Endodermal cell (in vitro differentiated cells): Measurements from ENCODE around the gene NDUFB7. TPM values are rescaled to one million over a fixed set of nuclear protein-coding genes. Genes with fewer than 3 reads are reported as not detected.
"Not testable (repeated sequence)": the region's sequence is repeated elsewhere in the genome, so short reads cannot be mapped to it uniquely, and the experiment has no call there.

ENCODE experiments used
- DNase-seq: peaks from one replicate; pipeline ENCODE4 v3.0.0-alpha.2; 2017
- H3K27ac ChIP-seq: 2 replicates; pipeline ENCODE4 v1.5.1; 2013; ENCODE audit warnings: mild to moderate bottlenecking, low read depth, low read length, moderate library complexity
- H3K27me3 ChIP-seq: 2 replicates; pipeline ENCODE4 v1.6.1; 2013; ENCODE audit warnings: mild to moderate bottlenecking, low read length, moderate library complexity; ENCODE audit not compliant: insufficient read depth, control insufficient read depth, poor library complexity, severe bottlenecking
- H3K36me3 ChIP-seq: 2 replicates; pipeline ENCODE4 v1.7.0; 2013; ENCODE audit warnings: mild to moderate bottlenecking, low read length, moderate library complexity; ENCODE audit not compliant: control insufficient read depth, insufficient read depth
- H3K4me1 ChIP-seq: one replicate; pipeline ENCODE4 v1.7.0; 2013; ENCODE audit warnings: low read length; ENCODE audit not compliant: control insufficient read depth, insufficient read depth
- H3K4me3 ChIP-seq: 2 replicates; pipeline ENCODE4 v1.5.1; 2013; ENCODE audit warnings: mild to moderate bottlenecking, low read length, moderate library complexity
- H3K9ac ChIP-seq: 2 replicates; pipeline ENCODE4 v1.6.1; 2013; ENCODE audit warnings: mild to moderate bottlenecking, low read length, moderate library complexity; ENCODE audit not compliant: poor library complexity, severe bottlenecking; ENCODE audit errors: extremely low read depth
- H3K9me3 ChIP-seq: 2 replicates; pipeline ENCODE4 v1.6.1; 2013; ENCODE audit warnings: mild to moderate bottlenecking, low read length, moderate library complexity; ENCODE audit not compliant: control insufficient read depth
- H3K27ac Mint-ChIP-seq: 2 replicates; pipeline ENCODE4 v1.8.0; 2020; ENCODE audit warnings: mixed read lengths
- H3K27me3 Mint-ChIP-seq: 2 replicates; pipeline ENCODE4 v1.8.0; 2021; ENCODE audit warnings: mild to moderate bottlenecking, mixed read lengths; ENCODE audit not compliant: insufficient read depth
- H3K36me3 Mint-ChIP-seq: 2 replicates; pipeline ENCODE4 v1.8.0; 2020; ENCODE audit warnings: low read depth, mixed read lengths
- H3K4me1 Mint-ChIP-seq: 2 replicates; pipeline ENCODE4 v1.8.0; 2020; ENCODE audit warnings: mixed read lengths
- H3K4me3 Mint-ChIP-seq: 2 replicates; pipeline ENCODE4 v1.8.0; 2020; ENCODE audit warnings: mild to moderate bottlenecking, moderate library complexity, mixed read lengths
- H3K9me3 Mint-ChIP-seq: 2 replicates; pipeline ENCODE4 v1.8.0; 2020; ENCODE audit warnings: mild to moderate bottlenecking, mixed read lengths
- CTCF ChIP-seq: fragments of 200-600 bp; sonication (generic); conservative IDR thresholded peaks from 2 replicates; pipeline ENCODE4 v1.5.0; 2021; ENCODE audit warnings: antibody characterized with exemption, mild to moderate bottlenecking
- WGBS, 2 experiments: methylation state at CpG; one replicate each; pipeline versions ENCODE4 v1.1.5 to v1.1.7; 2013; ENCODE audit warnings: missing lambda C conversion rate in 2 of 2, mixed read lengths in 1 of 2; ENCODE audit not compliant: insufficient coverage in 1 of 2, insufficient read length in 1 of 2; 5-methylcytosine and 5-hydroxymethylcytosine counted together
- total RNA-seq, 2 donors: library from RNA; stranded (reverse); fragmentation: NEBNext Ultra II Directional in 1 of 2; extraction: Animal tissue kit (Norgen Biotek cat#: 25700) in 1 of 2; gene quantifications; 2 replicates in 1 of 2; 3 replicates in 1 of 2; pipeline ENCODE4 v1.2.1, GENCODE V29; 2021

The NDUFB7 gene
- total RNA-seq, 2 donors from 2014 or later = 127 to 141 TPM

DNA sequence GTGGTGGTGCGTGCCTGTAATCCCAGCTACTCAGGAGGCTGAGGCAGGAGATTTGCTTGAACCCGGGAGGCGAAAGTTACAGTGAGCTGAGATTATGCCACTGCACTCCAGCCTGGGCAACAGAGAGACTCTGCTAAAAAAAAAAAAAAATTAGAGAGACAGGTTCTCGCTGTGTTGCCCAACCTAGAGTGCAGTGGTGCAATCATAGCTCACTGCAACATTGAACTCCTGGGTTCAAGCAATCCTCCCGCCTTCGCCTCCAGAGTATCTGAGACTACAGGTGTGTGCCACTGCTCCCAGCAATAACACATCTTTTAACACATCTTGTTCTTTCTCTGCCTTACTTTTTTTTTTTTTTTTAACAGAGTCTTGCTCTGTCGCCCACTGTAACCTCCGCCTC lies 43.8 kb upstream of the NDUFB7 start:
- H3K9me3 ChIP-seq = peaks cover 27% of the 10 kb centered on the region
- H3K4me3 Mint-ChIP-seq = no peak overlapping the region
- H3K27me3 ChIP-seq = no peaks in the 10 kb centered on the region
- H3K4me1 Mint-ChIP-seq = no peaks in the 10 kb centered on the region
- no peak overlapping the region for H3K9ac ChIP-seq
- H3K36me3 ChIP-seq = no peaks in the 10 kb centered on the region
- DNase-seq = no peak
- no peak overlapping the region for H3K4me3 ChIP-seq
- H3K36me3 Mint-ChIP-seq = peaks cover 3% of the 10 kb centered on the region
- H3K4me1 ChIP-seq = no peaks in the 10 kb centered on the region
- TF ChIP-seq CTCF = no peak
- peaks cover 2% of the 10 kb centered on the region for H3K27me3 Mint-ChIP-seq
- H3K27ac Mint-ChIP-seq = no peak overlapping the region
- peaks cover 80% of the 10 kb centered on the region for H3K9me3 Mint-ChIP-seq
- H3K27ac ChIP-seq = no peak overlapping the region
- 80 to 87% methylated on average over 6 to 8 of the region's 8 CpGs for WGBS, 2 experiments

DNA sequence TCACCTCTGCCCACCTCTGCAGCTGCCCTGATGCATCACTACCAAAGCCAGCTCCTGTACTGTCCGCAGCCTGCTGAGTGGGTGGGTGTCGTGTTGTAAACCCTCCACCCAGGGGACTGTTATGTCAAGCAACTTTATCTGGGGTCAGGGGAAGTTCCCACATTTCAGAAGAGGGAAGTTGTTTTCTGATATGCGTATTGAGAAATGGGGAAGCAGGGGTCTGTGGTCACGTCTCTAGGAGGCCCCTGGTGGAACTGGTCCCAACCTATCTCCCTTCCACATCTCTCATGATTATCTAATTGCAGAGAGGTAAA lies 42.2 kb upstream of the NDUFB7 start:
- H3K4me3 ChIP-seq = no peak overlapping the region
- H3K9me3 Mint-ChIP-seq = peaks cover 83% of the 10 kb centered on the region

GRCh38 chr19:14613399-14614098 lies 41.7 kb upstream of the NDUFB7 start:
- 67 to 73% methylated on average over 12 to 14 of the region's 14 CpGs for WGBS, 2 experiments
- H3K27me3 Mint-ChIP-seq, H3K4me1 ChIP-seq, H3K36me3 Mint-ChIP-seq, H3K36me3 ChIP-seq, H3K9ac ChIP-seq, H3K4me3 Mint-ChIP-seq, H3K27ac ChIP-seq, H3K27me3 ChIP-seq, H3K4me1 Mint-ChIP-seq, H3K4me3 ChIP-seq, H3K27ac Mint-ChIP-seq, DNase-seq: not testable (repeated sequence)
- peaks cover 84% of the 10 kb centered on the region for H3K9me3 Mint-ChIP-seq
- peaks cover 21% of the 10 kb centered on the region for H3K9me3 ChIP-seq

More for the DNA sequence above, 42.2 kb upstream of the NDUFB7 start:
- Mint-ChIP-seq H3K4me3 (no peak overlapping the region), H3K27me3 (peaks cover 2% of the 10 kb centered on the region), H3K27ac (no peak overlapping the region), H3K4me1 (no peaks in the 10 kb centered on the region), H3K36me3 (peaks cover 3% of the 10 kb centered on the region)
- Histone ChIP-seq H3K27ac (no peak overlapping the region), H3K36me3 (no peaks in the 10 kb centered on the region), H3K4me1 (no peaks in the 10 kb centered on the region), H3K9ac (no peak overlapping the region), H3K9me3 (peaks cover 23% of the 10 kb centered on the region), H3K27me3 (no peaks in the 10 kb centered on the region)
- no peak for TF ChIP-seq CTCF
- 89 to 91% methylated on average over 2 of the region's 4 CpGs for WGBS, 2 experiments
- no peak for DNase-seq

DNA sequence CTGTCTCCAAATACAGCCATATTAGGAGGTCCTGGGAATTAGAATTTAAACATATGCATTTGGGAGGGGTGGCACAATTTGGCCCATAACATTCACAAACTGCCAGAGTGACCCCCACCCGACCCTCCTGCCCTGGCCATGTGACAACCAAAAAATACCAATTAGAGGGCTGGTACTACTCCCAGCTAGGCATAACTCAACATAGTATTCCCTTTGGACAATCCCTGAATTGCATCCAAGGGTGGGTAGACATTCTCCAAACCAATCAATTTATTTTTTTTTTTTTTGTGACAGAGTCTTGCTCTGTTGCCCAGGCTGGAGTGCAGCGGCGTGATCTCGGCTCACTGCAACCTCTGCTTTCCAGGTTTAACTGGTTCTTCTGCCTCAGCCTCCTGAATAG lies 40.8 kb upstream of the NDUFB7 start:
- Mint-ChIP-seq H3K9me3 (peaks cover 87% of the 10 kb centered on the region), H3K36me3 (peaks cover 3% of the 10 kb centered on the region), H3K27ac (no peak overlapping the region), H3K4me1 (no peaks in the 10 kb centered on the region), H3K4me3 (no peak overlapping the region), H3K27me3 (no peaks in the 10 kb centered on the region)
- Histone ChIP-seq H3K36me3 (no peaks in the 10 kb centered on the region), H3K27me3 (no peaks in the 10 kb centered on the region), H3K4me3 (no peak overlapping the region), H3K27ac (no peak overlapping the region), H3K9me3 (peaks cover 20% of the 10 kb centered on the region), H3K9ac (no peak overlapping the region), H3K4me1 (no peaks in the 10 kb centered on the region)
- DNase-seq = no peak
- WGBS, 2 experiments = 67 to 84% methylated on average over 1 to 4 of the region's 4 CpGs
- no peak for TF ChIP-seq CTCF

GRCh38 chr19:14612242-14612641 lies 40.4 kb upstream of the NDUFB7 start:
- not testable (repeated sequence) for H3K9ac ChIP-seq, H3K27me3 Mint-ChIP-seq, H3K4me3 ChIP-seq, H3K4me3 Mint-ChIP-seq, H3K36me3 Mint-ChIP-seq, H3K36me3 ChIP-seq, H3K27ac ChIP-seq, H3K27ac Mint-ChIP-seq, DNase-seq, H3K27me3 ChIP-seq, H3K4me1 ChIP-seq, H3K4me1 Mint-ChIP-seq
- H3K9me3 Mint-ChIP-seq = peaks cover 84% of the 10 kb centered on the region
- H3K9me3 ChIP-seq = peaks cover 16% of the 10 kb centered on the region
- WGBS, 2 experiments = 49 to 63% methylated on average over 5 of the region's 5 CpGs
